Measurements from ENCODE around the gene SMTNL2.
"Not testable (repeated sequence)": the region's sequence is repeated elsewhere in the genome, so short reads cannot be mapped to it uniquely, and the experiment has no call there.

SMTNL2 gene

DNA sequence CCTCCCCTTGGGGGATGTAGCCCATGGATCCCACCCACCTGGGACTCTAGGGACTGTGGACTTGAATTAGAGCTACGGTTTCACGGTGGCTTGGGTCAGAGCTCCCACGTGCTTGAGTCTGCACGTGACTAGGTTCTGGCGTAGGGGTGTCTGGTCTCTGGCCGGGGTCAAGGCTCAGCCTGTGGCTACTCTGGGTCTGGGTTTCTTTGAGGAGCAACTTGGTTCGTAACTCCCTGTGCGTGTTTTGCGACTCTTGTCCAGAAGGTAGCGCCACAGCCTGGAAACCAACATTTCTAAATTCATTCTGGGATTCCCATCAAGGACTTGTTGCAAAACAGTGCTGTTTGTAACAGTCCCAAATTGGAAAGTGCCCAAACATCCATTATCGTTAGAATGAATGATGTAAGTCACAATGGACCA, 23.5 kb upstream of the SMTNL2 start:
- DNase-seq, result no peak

DNA sequence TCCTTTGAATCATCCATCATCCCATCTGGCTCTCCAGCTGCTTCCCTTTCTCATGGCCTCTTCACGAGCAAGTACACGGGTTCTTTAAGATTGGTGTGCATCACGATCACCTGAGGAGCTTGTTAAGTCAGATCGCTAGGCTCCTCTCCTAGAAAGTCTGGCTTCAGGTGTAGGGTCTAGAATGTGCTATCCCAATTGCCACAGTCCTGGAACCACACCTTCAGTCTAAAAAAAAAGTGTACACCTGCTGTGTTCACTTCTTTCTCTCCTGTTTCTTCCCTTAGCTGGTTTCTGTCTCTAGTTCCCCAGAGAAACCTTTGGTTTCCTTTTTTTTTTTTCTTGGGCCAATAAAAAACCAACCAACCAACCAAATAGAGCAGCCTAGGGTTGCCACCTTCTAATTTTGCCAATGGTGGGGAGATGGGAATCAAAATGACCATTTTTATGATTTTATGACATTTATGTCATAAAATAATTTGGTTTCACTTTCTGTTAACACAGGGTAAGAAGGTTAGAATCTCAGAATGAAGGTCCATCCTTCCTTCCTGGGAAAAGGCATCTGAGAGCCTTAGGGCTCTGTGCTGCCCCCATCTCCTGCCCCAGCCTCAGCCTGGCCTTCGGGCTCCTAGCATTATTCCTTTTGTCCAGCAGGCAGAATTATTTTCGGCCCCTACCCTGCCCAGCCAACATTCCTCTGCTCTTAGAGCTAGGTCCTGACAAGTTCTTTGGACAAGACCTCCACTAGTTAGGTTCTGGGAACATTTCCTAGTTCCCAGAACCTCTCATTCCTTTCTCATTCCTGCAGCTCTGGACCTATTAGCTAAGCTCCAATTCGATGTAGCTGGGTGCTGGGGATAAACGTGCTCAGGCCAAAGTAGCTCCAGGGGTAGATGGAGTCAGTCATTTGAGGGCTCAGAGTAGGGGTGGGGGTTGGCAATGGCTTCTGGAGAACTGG, 22.0 kb upstream of the SMTNL2 start:
- DNase-seq, result no peak

DNA sequence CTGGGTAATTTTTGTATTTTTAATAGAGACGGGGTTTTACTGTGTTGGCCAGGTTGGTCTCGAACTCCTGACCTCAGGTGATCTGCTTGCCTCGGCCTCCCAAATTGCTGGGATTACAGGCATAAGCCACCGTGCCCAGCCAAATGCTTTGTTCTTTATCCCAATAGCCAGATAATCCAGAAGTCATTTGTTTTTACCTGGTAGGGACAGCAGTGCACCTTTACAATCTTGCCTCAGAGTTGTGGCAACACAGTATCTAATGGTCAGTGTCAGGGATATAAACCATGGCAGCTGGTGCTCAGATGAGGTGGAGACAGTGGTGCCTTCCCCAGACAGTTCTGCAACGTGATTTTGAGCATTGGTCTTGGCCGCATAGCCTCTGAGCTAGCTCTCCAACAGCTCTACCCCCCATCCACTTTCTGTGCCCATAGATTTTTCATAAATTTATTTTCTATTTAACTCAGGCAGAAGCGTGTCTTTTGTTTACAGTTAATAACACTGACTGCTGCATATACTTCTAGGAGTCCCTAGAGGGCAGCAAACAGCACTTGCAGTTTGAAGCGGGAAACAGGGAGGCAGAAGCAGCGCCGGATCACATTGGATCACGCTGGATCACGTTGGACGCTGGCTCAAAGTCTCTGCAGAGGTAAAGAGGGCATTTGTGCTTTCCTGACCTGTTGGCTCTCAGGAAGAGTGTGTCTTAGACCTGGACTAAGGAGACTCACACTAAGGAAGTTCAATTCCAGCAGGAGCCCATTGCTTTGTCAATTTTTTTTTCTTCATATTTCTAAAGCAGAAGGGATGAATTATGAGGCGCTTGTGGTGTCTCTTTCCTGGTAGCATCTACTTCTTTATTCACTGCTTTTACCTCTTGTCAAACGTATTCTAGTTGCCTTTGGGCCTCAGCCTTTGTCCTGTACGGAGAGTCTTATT, 18.9 kb upstream of the SMTNL2 start:
- DNase-seq, result peak; percentile 63

DNA sequence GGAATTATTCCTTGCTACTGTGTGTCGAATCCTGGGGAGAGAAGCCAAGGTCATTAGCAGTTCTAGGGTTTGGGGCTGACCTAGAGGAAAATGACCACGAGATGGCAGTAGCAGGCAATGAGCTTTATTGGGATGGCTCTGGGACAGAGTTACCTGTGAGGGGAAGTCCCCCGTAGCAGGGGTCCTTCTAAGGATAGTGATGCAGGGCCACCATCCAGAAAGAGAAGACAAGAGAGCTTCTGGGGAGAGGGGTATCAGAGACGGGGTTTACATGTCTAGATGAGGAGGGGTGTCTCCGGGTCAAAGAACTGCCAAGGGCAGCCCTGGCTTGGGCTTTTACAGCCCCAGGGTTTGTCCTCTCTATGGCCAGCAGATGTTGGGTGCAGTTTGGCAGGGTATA, 17.5 kb upstream of the SMTNL2 start:
- peak; percentile 48 for DNase-seq

GRCh38 chr17:4569591-4569990, 14.7 kb upstream of the SMTNL2 start:
- DNase-seq, result no peak

- DNase-seq, result no peak
Observed at GRCh38 chr17:4572131-4572530, 12.2 kb upstream of the SMTNL2 start.

DNA sequence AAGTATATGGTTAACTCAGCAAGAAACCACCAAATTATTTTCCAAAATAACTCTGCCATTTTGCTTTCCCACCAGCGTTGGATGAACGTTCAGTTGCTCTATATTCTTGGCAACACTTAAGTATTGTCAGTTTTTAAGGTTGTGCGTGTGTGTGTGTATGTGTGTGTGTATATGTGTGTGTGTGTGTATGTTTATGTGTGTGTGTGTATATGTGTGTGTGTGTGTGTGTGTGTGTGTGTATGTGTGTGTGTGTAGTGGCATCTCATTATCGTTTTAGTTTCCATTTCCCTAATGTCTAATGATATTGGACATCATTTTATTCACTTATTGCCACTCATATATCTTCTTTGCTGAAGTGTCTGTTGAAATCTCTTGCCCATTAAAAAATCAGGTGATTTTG, 11.2 kb upstream of the SMTNL2 start:
- no peak for DNase-seq

- DNase-seq, result no peak
Observed at GRCh38 chr17:4573669-4574068, 10.7 kb upstream of the SMTNL2 start.

- no peak for DNase-seq
Observed at GRCh38 chr17:4574448-4575045, 9.8 kb upstream of the SMTNL2 start.

DNA sequence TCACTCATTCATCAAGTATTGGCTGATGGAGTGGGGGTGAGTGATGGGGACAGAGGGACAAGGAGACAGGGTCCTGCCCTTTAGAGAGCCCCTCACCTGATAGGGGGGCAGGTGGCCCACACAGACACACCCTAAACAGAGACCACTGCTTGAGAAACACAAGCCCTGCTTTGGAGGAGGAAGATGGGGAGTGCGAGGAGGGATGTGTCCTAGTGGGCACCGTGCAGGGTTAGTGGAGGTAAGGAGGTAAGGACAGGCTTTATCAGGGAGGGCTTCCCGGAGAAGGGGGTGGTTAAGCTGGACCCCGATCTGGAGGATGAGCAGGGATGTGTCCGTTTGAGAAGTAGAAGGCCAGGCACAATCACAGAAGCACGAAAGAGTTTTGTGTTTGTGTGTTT, 8.2 kb upstream of the SMTNL2 start:
- no peak for DNase-seq

GRCh38 chr17:4576729-4577322, 7.5 kb upstream of the SMTNL2 start:
- no peak for DNase-seq

DNA sequence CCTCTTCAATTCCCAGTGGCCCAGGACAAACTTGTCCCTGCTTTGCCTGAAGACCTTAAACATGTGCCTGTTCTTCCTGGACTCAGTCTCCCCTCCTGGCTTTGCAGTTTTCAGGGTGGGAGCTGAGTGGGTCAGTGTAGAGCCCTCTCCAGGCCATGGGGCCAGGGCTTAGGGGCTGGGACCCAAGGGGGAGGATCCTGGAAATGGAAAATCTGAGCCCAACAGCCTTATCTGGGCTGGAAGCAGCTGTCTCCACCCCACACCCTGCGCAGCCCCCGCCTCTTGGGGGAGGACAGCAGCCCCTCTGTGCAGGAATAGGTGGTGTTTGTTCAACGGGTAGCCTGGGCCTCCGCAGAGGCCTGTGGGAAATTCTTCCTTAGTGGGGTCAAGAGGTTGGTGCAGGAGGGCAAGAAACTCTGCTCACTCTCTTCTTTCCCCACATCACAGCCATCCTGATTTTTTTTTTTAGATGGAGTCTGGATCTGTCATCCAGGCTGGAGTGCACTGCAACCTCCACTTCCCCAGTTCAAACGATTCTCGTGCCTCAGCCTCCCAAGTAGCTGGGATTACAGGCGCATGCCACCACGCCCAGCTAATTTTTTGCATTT, 6.8 kb upstream of the SMTNL2 start:
- DNase-seq, result no peak

GRCh38 chr17:4578349-4578748, 6.0 kb upstream of the SMTNL2 start:
- DNase-seq, result not testable (repeated sequence)

GRCh38 chr17:4579678-4580077, 4.7 kb upstream of the SMTNL2 start:
- no peak for DNase-seq

DNA sequence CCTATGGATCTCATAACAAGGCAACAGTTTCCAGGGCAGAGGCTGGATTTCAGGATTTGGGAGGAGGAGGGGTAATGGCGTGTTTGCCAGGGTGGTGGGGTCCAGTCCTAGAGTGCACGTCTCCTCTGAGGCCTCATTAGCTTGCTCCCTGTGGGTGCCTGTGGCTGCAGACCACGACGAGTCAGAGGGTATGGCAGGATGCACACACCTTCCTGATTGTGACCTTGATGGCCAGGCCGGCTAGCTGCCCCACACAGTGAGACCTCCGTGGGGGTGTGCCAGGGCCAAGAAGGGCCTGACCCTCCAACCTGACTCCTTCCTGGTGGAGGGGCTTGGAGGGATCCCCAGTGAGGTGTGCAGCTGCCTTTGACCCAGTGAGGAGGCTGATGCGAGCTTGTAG, 4.0 kb upstream of the SMTNL2 start:
- peak; percentile 56 for DNase-seq

GRCh38 chr17:4582101-4582501, 2.2 kb upstream of the SMTNL2 start:
- DNase-seq, result peak; percentile 88

DNA sequence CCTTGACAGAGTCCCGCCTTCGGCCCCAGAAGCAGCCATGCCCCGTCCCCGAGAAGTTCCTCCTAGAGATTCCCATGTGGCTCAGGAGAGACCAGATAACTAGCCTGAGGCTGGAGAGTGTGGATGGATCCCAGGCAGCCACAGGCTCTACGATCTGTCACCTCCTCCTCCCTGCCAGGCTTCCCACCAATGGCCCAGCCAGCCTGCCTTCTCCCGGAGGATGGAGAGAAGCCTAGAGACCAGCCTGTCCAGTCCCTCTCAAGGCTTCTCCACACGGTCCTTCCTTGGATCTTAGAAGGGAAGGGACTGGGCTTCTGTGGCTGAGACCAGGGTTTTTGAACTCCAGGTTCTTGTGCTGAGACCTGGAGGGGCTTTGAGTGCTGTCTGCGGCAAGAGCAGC, 1.6 kb upstream of the SMTNL2 start:
- DNase-seq, result no peak

- DNase-seq, result no peak
Observed at GRCh38 chr17:4583206-4583605, 1.1 kb upstream of the SMTNL2 start.

DNA sequence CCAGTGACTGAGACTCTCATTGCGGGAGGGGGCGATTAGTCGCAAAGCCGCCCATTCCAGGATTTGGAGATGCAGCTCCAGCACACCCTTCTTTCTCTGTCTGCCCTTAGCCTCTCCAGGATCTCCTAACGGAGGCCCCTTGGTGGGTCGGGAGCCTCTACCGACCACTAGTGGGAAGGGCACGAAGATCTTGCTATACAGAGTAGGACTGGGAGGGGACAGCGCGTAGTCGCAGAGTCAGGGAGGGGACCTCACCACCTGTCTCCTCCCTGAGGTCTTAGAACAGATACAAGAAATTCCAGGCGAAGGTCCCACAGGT, 588 bp upstream of the SMTNL2 start:
- no peak for DNase-seq

DNA sequence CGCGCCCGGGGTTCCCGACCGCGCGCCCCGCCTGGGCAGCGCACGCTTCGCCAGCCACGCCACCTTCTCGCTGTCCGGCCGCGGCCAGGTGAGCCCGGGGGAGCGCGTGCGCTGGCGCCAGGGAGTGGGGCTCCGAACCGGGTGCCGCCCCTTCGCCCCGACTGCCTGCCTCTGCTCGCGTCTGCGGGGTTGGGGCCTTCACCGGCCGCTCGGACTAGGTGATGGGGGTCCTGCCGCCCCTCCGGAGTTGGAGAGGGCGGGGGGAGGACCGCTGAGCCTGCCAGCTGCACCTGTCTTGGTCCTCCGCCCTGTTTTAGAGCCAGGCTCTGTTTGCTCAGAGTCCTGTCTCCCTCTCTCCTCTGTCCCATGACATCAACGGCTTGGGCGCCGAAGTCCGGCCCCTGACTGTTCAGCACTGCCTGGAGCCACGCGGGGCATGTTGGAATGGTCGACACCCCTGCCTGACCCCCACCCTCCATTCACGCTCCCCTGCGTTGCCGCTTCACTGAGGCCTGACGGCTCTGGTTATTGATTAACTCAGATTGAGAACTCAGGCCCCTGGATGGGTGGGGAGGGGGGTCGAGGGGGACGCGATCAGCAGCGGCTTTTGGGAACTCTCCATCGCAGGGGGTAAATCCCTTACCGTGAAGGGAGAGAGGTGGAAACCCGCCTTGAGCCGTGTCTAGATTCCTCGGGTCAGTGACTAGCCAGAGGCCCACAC, 748 bp downstream of the SMTNL2 start:
- DNase-seq, result no peak

- DNase-seq, result no peak
Observed at GRCh38 chr17:4585638-4585994, 1.3 kb downstream of the SMTNL2 start.

DNA sequence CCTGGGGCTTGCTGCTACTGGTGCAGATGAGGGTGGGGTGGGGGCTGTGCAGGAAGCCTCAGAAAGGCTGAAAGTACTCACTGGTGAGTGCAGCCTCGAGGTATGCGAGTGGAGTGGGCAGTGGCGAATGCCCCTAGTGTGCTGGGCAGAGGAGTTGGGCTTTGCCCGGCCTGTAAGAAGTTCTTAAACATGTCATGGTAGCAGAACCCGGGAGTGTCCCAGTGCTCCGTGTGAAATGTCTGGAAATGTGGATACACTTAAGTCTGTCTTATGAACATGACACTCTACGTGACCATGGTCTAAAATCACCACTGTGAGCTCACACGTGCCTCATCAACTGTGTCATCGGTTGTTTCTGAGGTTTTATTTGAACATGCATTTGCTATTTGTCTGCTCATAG, 1.7 kb downstream of the SMTNL2 start:
- DNase-seq, result no peak
